Muscle layer of colon (tissue), 2 donors: ENCODE results near the gene ERC1.

Source experiments
- H3K27ac ChIP-seq: one replicate; pipeline ENCODE4 v1.7.0; 2013; ENCODE audit warnings: low read depth, mild to moderate bottlenecking, low read length, moderate library complexity
- H3K27me3 ChIP-seq, 2 donors: one replicate each; pipeline ENCODE4 v1.7.0; 2013; ENCODE audit warnings: low read length in 2 of 2, mild to moderate bottlenecking in 2 of 2; ENCODE audit not compliant: insufficient read depth in 2 of 2, control insufficient read depth in 1 of 2
- H3K36me3 ChIP-seq: one replicate; pipeline ENCODE4 v1.7.0; 2013; ENCODE audit warnings: mild to moderate bottlenecking, low read length; ENCODE audit not compliant: insufficient read depth
- H3K4me1 ChIP-seq: one replicate; pipeline ENCODE4 v1.7.0; 2013; ENCODE audit warnings: mild to moderate bottlenecking, low read length; ENCODE audit not compliant: insufficient read depth
- H3K4me3 ChIP-seq, 2 donors: one replicate each; pipeline ENCODE4 v1.7.0; 2013; ENCODE audit warnings: low read length in 2 of 2, low read depth in 1 of 2, mild to moderate bottlenecking in 1 of 2, moderate library complexity in 1 of 2
- H3K9ac ChIP-seq: one replicate; pipeline ENCODE4 v1.7.0; 2013; ENCODE audit warnings: low read length
- H3K9me3 ChIP-seq: one replicate; pipeline ENCODE4 v1.7.0; 2013; ENCODE audit warnings: mild to moderate bottlenecking, low read length
- donor health status: abdominal sarcoma.
- donor health status: Adenocarcinoma of cecum.

The ERC1 gene

GRCh38 chr12:1494856-1495255, 503.8 kb downstream of the ERC1 start:
- no peak overlapping the region for H3K27ac ChIP-seq
- H3K4me1 ChIP-seq = peaks cover 9% of the 10 kb centered on the region
- H3K9me3 ChIP-seq = no peaks in the 10 kb centered on the region
- peaks cover 22% of the 10 kb centered on the region for H3K36me3 ChIP-seq
- no peak overlapping the region for H3K9ac ChIP-seq
- no peak overlapping the region for H3K4me3 ChIP-seq
- H3K27me3 ChIP-seq = no peaks in the 10 kb centered on the region

GRCh38 chr12:1496162-1496900, 505.3 kb downstream of the ERC1 start:
- Histone ChIP-seq H3K9ac (no peak overlapping the region), H3K27ac (no peak overlapping the region), H3K4me3 (peak overlapping the region in 1 of 2 donors; percentile 50), H3K9me3 (no peaks in the 10 kb centered on the region), H3K36me3 (peaks cover 9% of the 10 kb centered on the region), H3K27me3 (no peaks in the 10 kb centered on the region), H3K4me1 (peaks cover 9% of the 10 kb centered on the region)

GRCh38 chr12:1497161-1497560, 506.1 kb downstream of the ERC1 start:
- Histone ChIP-seq H3K4me3 (no peak overlapping the region), H3K4me1 (peaks cover 11% of the 10 kb centered on the region), H3K27ac (no peak overlapping the region), H3K36me3 (peaks cover under 1% of the 10 kb centered on the region), H3K27me3 (no peaks in the 10 kb centered on the region), H3K9me3 (no peaks in the 10 kb centered on the region), H3K9ac (no peak overlapping the region)

GRCh38 chr12:1498199-1498740, 507.2 kb downstream of the ERC1 start:
- Histone ChIP-seq H3K4me1 (peaks cover 22% of the 10 kb centered on the region), H3K9ac (no peak overlapping the region), H3K27me3 (no peaks in the 10 kb centered on the region), H3K27ac (no peak overlapping the region), H3K36me3 (no peaks in the 10 kb centered on the region), H3K9me3 (no peaks in the 10 kb centered on the region), H3K4me3 (no peak overlapping the region)

GRCh38 chr12:1499351-1499750, 508.3 kb downstream of the ERC1 start:
- H3K9ac ChIP-seq = no peak overlapping the region
- H3K27ac ChIP-seq = no peak overlapping the region
- peaks cover 22% of the 10 kb centered on the region for H3K4me1 ChIP-seq
- no peaks in the 10 kb centered on the region for H3K36me3 ChIP-seq
- H3K4me3 ChIP-seq = no peak overlapping the region
- no peaks in the 10 kb centered on the region for H3K9me3 ChIP-seq
- no peaks in the 10 kb centered on the region for H3K27me3 ChIP-seq

- peaks cover 22% of the 10 kb centered on the region for H3K4me1 ChIP-seq
- H3K27ac ChIP-seq = no peak overlapping the region
- no peaks in the 10 kb centered on the region for H3K36me3 ChIP-seq
- no peaks in the 10 kb centered on the region for H3K27me3 ChIP-seq
- no peak overlapping the region for H3K4me3 ChIP-seq
- H3K9me3 ChIP-seq = no peaks in the 10 kb centered on the region
- no peak overlapping the region for H3K9ac ChIP-seq
Measured at GRCh38 chr12:1500095-1500801, 509.2 kb downstream of the ERC1 start.

- Histone ChIP-seq H3K9me3 (no peaks in the 10 kb centered on the region), H3K9ac (no peak overlapping the region), H3K4me1 (peaks cover 22% of the 10 kb centered on the region), H3K36me3 (no peaks in the 10 kb centered on the region), H3K27ac (no peak overlapping the region), H3K4me3 (no peak overlapping the region), H3K27me3 (no peaks in the 10 kb centered on the region)
Measured at GRCh38 chr12:1501001-1501400, 510.0 kb downstream of the ERC1 start.

GRCh38 chr12:1501695-1502378, 510.8 kb downstream of the ERC1 start:
- Histone ChIP-seq H3K9me3 (no peaks in the 10 kb centered on the region), H3K36me3 (no peaks in the 10 kb centered on the region), H3K4me3 (no peak overlapping the region), H3K9ac (no peak overlapping the region), H3K27ac (no peak overlapping the region), H3K27me3 (no peaks in the 10 kb centered on the region), H3K4me1 (peaks cover 17% of the 10 kb centered on the region)

GRCh38 chr12:1502379-1502720, 511.3 kb downstream of the ERC1 start:
- H3K4me3 ChIP-seq = peak overlapping the region in 1 of 2 donors; percentile 27
- no peak overlapping the region for H3K27ac ChIP-seq
- no peak overlapping the region for H3K9ac ChIP-seq
- no peaks in the 10 kb centered on the region for H3K36me3 ChIP-seq
- H3K9me3 ChIP-seq = no peaks in the 10 kb centered on the region
- H3K4me1 ChIP-seq = peaks cover 14% of the 10 kb centered on the region
- H3K27me3 ChIP-seq = no peaks in the 10 kb centered on the region

- Histone ChIP-seq H3K9me3 (no peaks in the 10 kb centered on the region), H3K4me1 (peaks cover 14% of the 10 kb centered on the region), H3K36me3 (no peaks in the 10 kb centered on the region), H3K27ac (no peak overlapping the region), H3K27me3 (no peaks in the 10 kb centered on the region), H3K4me3 (peak overlapping the region in 1 of 2 donors; percentile 27), H3K9ac (no peak overlapping the region)
Measured at GRCh38 chr12:1502831-1503230, 511.8 kb downstream of the ERC1 start.

GRCh38 chr12:1503281-1503711, 512.3 kb downstream of the ERC1 start:
- H3K27me3 ChIP-seq = no peaks in the 10 kb centered on the region
- peaks cover 14% of the 10 kb centered on the region for H3K4me1 ChIP-seq
- no peaks in the 10 kb centered on the region for H3K36me3 ChIP-seq
- H3K4me3 ChIP-seq = no peak overlapping the region
- no peak overlapping the region for H3K27ac ChIP-seq
- no peaks in the 10 kb centered on the region for H3K9me3 ChIP-seq
- no peak overlapping the region for H3K9ac ChIP-seq
